ENCODE measurements around the gene FBP1. TPM values are rescaled to one million over a fixed set of nuclear protein-coding genes. Genes with fewer than 3 reads are reported as not detected.

The FBP1 gene
- 10 to 100 TPM; 20.3 to 31.8 (median 23.1) TPM for total RNA-seq

- Histone ChIP-seq H3K4me3 (replicated peaks in 1 of 3) (peak within 1 kb of the TSS; percentile 35 to 78 (median 60)), H3K27ac (peak within 1 kb of the TSS in 2 of 3 donors; percentile 34 to 44), H3K9me3 (no peaks in the 10 kb centered on the region), H3K27me3 (no peaks in the 10 kb centered on the region), H3K36me3 (no peaks in the 10 kb centered on the region), H3K4me1 (peaks cover 8 to 24% of the 10 kb centered on the region in 2 donors)
- 10 to 11% methylated on average over 7 to 13 of the region's 79 CpGs for WGBS, 2 donors
- intact Hi-C loops (cut with DNase I) = no loop called here
- TF ChIP-seq POLR2A (IDR thresholded peaks at IDR 0.05) (peak in 1 of 2 donors; percentile 34), CTCF (IDR thresholded peaks at IDR 0.05) (no peak)
- peak; percentile 67 for DNase-seq
These were observed at the start of gene FBP1 for GRCh38 chr9:94639061-94639998. TSS of gene FBP1 (minus strand) at chr9:94639518. CDS start at chr9:94639310, 208 bp downstream.

GRCh38 chr9:94687451-94687850 lies 48.1 kb upstream of the FBP1 start:
- 21 to 25% methylated on average over 2 of the region's 2 CpGs for WGBS, 2 donors
- Histone ChIP-seq H3K27me3 (no peaks in the 10 kb centered on the region), H3K36me3 (no peaks in the 10 kb centered on the region), H3K4me1 (peaks cover 0 to 4% of the 10 kb centered on the region in 2 donors), H3K4me3 (replicated peaks in 1 of 3) (no peak overlapping the region), H3K9me3 (no peaks in the 10 kb centered on the region), H3K27ac (no peak overlapping the region)
- intact Hi-C loops (cut with DNase I) = no loop called here
- peak; percentile 49 to 56 for DNase-seq
- TF ChIP-seq POLR2A (IDR thresholded peaks at IDR 0.05) (no peak), CTCF (IDR thresholded peaks at IDR 0.05) (no peak)

GRCh38 chr9:94685359-94685758 lies 46.0 kb upstream of the FBP1 start:
- Histone ChIP-seq H3K4me1 (peaks cover 0 to 4% of the 10 kb centered on the region in 2 donors), H3K9me3 (no peaks in the 10 kb centered on the region), H3K27ac (no peak overlapping the region), H3K36me3 (no peaks in the 10 kb centered on the region), H3K27me3 (no peaks in the 10 kb centered on the region), H3K4me3 (replicated peaks in 1 of 3) (no peak overlapping the region)
- intact Hi-C loops (cut with DNase I) = no loop called here
- no peak for TF ChIP-seq POLR2A (IDR thresholded peaks at IDR 0.05)
- WGBS, 2 donors = 86 to 96% methylated on average over 2 of the region's 2 CpGs
- no peak for DNase-seq

- intact Hi-C loops (cut with DNase I) = loop anchor here (5.0 kb wide), 1 partner anchor 446 kb away; no protein-coding TSS in a partner anchor
- H3K27ac ChIP-seq = peak overlapping the region in 1 of 3 donors; percentile 31
- WGBS, 2 donors = 10 to 19% methylated on average over 7 of the region's 7 CpGs
These were observed 42.2 kb upstream of the FBP1 start for GRCh38 chr9:94681508-94681907.

GRCh38 chr9:94680621-94681020 lies 41.3 kb upstream of the FBP1 start:
- WGBS, 2 donors = 75 to 88% methylated on average over 2 of the region's 2 CpGs
- DNase-seq = no peak
- no peak for TF ChIP-seq CTCF (IDR thresholded peaks at IDR 0.05)
- TF ChIP-seq POLR2A (IDR thresholded peaks at IDR 0.05) = no peak
- intact Hi-C loops (cut with DNase I) = loop anchor here (5.0 kb wide), 1 partner anchor 447 kb away; no protein-coding TSS in a partner anchor
- Histone ChIP-seq H3K4me1 (peaks cover 4 to 6% of the 10 kb centered on the region in 2 donors), H3K27me3 (no peaks in the 10 kb centered on the region), H3K27ac (no peak overlapping the region), H3K4me3 (replicated peaks in 1 of 3) (no peak overlapping the region), H3K36me3 (no peaks in the 10 kb centered on the region), H3K9me3 (no peaks in the 10 kb centered on the region)

More at GRCh38 chr9:94681508-94681907, 42.2 kb upstream of the FBP1 start:
- Histone ChIP-seq H3K4me1 (no peaks in the 10 kb centered on the region), H3K36me3 (no peaks in the 10 kb centered on the region), H3K9me3 (no peaks in the 10 kb centered on the region), H3K4me3 (replicated peaks in 1 of 3) (no peak overlapping the region), H3K27me3 (no peaks in the 10 kb centered on the region)
- TF ChIP-seq CTCF (IDR thresholded peaks at IDR 0.05) (peak; percentile 23 to 79 (median 74)), POLR2A (IDR thresholded peaks at IDR 0.05) (no peak)
- peak; percentile 74 to 79 for DNase-seq

All from thyroid gland (tissue), 4 donors.